Choroid plexus epithelial cell (primary cell): ENCODE data around the gene ACTR1B.
A peak's percentile ranks its signal among the peaks of the same experiment; 100 is the strongest.

Experiments
- DNase-seq: peaks from one replicate; pipeline ENCODE4 v3.0.0-alpha.2; 2010; ENCODE audit warnings: low read depth
- H3K4me3 ChIP-seq: 2 replicates; pipeline ENCODE4 v1.5.1; 2011; ENCODE audit warnings: low read depth, mild to moderate bottlenecking, control low read depth, low read length, moderate library complexity
- TF ChIP-seq, protein P1 (sequence below): conservative IDR thresholded peaks from 2 replicates; pipeline ENCODE4 v1.5.1; 2011; ENCODE audit warnings: low read depth, mild to moderate bottlenecking, control low read depth, inconsistent platforms, low read length, moderate library complexity

Gene ACTR1B

DNA sequence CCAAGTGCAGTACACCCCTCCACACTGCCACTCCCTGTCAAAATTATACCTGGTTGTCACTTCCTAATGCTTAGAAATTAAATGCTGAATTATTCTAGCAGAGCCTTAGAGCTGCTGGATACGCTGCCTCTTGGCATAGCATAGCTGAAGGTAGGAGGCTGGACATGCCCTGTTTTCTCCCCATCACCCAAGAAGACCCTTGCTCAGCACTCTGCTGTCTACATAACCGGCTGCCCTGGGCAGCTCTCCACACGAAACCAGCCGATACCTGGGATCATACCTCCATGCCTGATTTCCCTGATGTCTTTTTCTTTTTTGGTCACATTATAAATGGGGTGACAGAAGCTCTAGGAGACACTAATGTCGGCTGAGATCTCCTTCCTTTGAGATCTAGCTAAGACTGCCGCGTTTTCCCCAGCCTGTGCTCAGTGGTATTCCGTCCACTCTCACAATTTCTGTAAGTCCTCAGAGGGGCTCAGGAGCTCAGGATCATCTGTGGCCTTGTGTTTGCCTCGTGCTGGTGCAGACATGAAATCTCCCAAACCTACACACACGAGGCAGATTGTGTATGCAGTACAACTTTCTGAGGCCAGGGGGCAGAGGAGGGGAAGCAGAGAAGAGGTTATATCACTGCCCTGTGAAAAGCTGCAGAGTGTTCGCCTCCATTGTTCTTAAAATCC, 36.1 kb upstream of the ACTR1B start:
- DNase-seq = peak; percentile 81
- no peak overlapping the region for H3K4me3 ChIP-seq
- TF ChIP-seq, protein P1, sequence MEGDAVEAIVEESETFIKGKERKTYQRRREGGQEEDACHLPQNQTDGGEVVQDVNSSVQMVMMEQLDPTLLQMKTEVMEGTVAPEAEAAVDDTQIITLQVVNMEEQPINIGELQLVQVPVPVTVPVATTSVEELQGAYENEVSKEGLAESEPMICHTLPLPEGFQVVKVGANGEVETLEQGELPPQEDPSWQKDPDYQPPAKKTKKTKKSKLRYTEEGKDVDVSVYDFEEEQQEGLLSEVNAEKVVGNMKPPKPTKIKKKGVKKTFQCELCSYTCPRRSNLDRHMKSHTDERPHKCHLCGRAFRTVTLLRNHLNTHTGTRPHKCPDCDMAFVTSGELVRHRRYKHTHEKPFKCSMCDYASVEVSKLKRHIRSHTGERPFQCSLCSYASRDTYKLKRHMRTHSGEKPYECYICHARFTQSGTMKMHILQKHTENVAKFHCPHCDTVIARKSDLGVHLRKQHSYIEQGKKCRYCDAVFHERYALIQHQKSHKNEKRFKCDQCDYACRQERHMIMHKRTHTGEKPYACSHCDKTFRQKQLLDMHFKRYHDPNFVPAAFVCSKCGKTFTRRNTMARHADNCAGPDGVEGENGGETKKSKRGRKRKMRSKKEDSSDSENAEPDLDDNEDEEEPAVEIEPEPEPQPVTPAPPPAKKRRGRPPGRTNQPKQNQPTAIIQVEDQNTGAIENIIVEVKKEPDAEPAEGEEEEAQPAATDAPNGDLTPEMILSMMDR = peak; percentile 86

DNA sequence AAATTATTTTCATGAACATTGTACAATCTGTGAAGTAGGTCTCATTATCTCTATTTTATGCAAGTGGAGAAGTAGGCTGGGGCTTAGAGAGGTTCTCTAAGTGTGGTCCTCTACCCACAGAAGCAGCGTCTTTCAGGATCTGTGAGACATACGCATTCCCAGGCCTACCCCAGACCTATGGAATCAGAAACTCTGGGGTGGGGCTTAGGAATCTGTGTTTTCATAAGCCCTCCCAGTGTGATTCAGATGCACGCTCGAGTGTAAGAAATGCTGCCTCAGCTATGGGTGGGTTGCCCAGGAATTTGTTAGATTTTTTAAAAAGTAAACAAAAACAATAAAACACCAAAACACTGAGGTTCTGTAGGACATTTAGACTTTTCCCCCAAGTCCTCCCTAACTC, 34.7 kb upstream of the ACTR1B start:
- H3K4me3 ChIP-seq = no peak overlapping the region
- TF ChIP-seq, protein P1 = no peak
- no peak for DNase-seq

DNA sequence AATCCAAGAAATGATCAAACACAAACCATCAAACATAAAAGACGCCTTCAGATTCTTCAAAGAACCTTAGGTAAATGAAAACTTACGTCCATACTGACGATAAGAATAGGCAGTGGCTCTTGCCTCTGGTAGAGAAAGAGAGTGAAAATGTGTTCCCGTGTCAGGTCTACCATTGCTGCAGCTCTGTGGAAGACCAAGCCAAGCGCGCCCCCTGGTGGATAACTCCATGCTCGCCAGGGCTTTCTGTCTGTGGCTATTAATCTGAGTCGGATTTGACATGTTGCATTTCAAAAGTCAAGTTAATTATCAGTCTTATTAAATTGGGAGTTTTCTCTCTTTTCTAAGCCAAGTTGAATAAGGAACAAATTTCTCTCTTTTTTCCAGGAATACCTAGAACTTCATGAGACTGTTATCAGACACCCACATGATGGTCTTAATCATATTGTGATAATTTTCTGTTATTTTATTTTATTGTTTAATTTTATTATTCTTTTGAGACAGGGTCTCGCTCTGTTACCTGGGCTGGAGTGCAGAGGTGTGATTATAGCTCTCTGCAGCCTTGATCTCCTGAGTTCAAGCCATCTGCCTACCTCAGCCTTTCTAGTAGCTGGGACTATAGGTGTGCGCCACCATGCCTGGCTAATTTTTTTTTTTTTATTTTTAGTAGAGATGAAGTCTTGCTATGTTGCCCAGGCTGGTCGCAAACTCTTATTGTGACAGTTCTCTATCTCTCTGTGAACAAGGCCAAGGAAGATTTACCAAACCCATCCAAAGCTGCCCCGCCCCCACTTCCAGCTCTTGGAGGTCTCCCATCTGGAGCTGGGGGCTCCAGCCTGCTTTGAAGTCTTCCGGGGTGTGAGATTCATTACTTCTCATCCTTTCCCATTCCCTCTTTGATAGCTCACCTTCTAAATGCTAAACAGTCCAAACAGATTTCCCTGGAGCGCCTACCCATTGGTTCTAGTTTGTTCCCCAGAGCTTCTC, 33.7 kb upstream of the ACTR1B start:
- peak; percentile 91 for DNase-seq

DNA sequence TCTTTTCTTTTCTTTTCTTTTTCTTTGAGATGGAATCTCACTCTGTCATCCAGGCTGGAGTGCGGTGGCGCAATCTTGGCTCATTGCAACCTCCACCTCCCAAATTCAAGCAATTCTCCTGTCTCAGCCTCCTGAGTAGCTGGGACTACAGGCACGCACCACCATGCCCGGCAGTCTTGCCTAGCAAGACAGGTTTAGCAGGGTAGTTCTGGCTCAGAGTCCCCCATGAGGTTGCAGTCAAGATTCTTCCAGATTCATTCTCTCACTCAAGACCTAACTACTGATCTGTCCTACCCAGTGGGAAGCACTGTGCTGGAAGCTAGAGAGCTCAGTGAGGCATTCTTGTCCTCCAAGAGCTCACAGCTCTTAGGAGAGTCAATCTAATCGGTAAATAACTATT, 31.9 kb upstream of the ACTR1B start:
- no peak overlapping the region for H3K4me3 ChIP-seq
- TF ChIP-seq, protein P1 = no peak
- DNase-seq = no peak

More for the DNA sequence above, 33.7 kb upstream of the ACTR1B start:
- H3K4me3 ChIP-seq = peak overlapping the region; percentile 5
- TF ChIP-seq, protein P1 = peak; percentile 98

DNA sequence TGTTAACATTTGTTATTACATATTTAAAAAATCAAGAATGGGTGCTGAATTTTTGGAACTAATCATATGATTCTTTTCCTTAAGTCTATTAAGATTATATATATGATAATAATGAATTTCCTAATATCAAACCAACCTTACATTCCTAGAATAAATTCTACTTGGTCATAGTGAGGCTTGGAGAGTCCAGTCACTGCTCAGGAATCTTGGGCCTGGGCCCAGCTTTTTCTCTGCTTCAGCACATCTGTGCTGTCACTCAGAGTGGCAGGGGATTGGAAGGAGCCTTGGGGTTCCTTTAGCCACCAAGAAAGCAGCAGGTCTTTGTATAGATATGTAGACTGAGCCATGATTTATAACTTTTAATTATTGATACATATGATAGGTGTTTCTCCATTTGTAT, 29.6 kb upstream of the ACTR1B start:
- TF ChIP-seq, protein P1 = no peak
- DNase-seq = peak; percentile 47
- H3K4me3 ChIP-seq = no peak overlapping the region

DNA sequence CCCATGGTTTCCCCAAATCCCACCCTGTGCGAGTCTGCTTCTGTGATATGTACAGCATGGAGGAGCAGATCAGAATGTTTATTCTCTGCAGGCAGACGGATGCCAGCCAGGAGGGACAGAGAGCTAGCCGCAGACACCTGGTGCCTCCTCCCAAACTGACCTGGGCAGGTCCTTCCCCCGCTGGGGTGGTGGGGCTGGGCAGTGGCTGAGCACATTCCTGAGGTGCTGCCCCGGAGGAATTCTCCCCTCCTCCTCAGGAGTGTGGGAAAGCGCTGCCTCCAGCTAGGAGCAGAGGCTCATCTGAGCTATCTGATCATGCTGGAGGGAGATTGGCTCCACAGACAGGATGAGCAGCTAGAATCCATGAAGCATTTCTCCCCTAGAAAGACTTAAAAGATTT, 27.3 kb upstream of the ACTR1B start:
- DNase-seq = no peak
- TF ChIP-seq, protein P1 = no peak
- H3K4me3 ChIP-seq = no peak overlapping the region
